HG03095 (cell line): ENCODE data around the gene NUP98.

Source experiments
- ATAC-seq: cut with Tn5 transposase; IDR thresholded peaks from one replicate; pipeline ENCODE4 v1.9.1; 2021; ENCODE audit warnings: moderate library complexity; ENCODE audit not compliant: unreplicated experiment

NUP98 gene

DNA sequence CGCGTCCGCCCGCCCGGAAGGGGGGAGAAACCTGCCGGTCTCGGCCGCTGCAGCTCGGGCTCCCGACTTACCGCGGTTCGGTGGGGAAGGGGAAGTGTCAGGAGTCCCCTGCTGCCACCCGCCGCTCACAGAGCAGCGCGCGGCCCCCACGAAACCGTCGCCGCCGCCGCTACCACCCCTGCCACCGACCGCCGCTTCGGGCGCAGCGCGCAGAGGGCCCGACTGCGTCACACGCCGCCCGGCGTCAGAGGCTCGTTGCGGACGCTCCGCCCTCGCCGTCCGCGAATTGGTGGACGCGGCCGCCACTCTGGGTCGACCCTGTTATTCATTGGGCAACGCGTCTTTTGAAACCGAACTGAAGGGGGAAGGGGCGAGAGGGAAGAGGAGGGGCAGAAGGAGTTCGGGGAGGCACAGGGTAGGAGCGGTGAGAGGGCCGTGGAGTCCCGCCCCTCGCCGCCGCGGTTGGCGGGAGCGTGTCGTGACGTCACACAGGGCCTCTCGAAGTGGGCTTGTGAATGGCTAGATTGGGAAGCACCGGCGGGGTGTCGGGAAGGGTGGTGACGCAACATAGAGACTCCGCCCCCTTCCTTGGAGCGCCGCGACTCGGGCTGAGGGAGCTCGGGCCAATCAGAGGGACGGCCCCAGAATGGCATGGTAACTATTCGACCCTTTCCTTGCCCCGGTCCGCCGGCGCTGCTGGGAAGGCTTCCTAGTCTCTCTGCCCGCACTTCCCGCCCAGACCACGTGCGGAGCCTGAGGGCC is at the start of gene NUP98:
TSS of gene NUP98 (minus strand) at position 226 of the 762 bp plus-strand sequence. CDS start 15,437 bp downstream, outside the sequence.
- peak; percentile 93 for ATAC-seq

DNA sequence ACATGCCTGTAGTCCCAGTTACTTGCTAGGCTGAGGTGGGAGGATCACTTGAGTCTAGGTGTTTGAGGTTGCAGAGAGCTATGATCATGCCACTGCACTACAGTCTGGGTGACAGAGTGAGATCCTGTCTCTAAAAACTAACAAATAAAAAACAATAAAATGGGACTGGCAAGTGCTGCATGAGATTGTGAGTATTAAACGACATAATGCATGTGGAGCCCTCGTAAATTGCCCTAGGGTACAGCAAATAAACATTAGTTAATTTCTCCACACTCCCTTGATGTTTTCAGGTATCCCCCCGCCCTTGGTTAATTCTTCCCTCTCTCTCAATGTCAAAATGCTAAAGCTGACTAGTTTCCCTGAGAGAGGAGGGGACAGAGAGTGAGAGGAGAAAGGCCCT is 48.3 kb upstream of the NUP98 start:
- no peak for ATAC-seq

DNA sequence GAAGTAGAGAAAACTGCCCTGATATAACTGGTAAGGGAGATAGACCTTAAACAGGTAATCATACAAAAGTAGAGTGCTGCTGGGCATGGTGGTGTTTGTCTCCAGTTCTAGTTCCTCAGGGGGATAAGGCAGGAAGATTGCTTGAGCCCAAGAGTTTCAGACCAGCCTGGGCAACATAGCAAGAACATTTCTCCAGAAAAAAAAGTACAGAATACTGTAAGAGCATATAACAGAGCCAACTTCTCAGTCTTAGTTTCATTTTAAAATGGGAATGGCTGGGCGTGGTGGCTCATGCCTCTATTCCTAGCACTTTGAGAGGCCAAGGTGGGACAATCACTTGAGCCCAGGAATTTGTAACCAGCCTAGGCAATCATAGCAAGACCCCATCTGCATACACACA is 47.9 kb upstream of the NUP98 start:
- no peak for ATAC-seq

DNA sequence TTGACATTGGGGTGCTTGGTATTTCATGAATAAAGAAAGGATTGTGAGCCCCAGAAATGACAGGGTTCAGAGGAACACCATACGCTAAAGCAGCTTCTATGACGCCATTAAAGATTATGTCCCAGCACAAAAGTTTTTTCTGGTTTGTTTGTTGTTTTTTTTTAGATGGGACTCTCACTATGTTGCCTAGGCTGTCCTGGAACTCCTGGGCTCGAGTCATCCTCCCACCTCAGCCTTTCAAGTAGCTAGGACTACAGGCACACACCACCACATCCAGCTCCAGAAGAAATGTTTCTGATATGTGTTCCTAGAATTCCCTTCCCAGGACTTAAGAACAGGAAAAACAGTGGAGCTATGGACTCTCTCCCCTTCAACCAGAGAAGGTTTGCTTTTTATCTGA is 46.0 kb upstream of the NUP98 start:
- no peak for ATAC-seq

DNA sequence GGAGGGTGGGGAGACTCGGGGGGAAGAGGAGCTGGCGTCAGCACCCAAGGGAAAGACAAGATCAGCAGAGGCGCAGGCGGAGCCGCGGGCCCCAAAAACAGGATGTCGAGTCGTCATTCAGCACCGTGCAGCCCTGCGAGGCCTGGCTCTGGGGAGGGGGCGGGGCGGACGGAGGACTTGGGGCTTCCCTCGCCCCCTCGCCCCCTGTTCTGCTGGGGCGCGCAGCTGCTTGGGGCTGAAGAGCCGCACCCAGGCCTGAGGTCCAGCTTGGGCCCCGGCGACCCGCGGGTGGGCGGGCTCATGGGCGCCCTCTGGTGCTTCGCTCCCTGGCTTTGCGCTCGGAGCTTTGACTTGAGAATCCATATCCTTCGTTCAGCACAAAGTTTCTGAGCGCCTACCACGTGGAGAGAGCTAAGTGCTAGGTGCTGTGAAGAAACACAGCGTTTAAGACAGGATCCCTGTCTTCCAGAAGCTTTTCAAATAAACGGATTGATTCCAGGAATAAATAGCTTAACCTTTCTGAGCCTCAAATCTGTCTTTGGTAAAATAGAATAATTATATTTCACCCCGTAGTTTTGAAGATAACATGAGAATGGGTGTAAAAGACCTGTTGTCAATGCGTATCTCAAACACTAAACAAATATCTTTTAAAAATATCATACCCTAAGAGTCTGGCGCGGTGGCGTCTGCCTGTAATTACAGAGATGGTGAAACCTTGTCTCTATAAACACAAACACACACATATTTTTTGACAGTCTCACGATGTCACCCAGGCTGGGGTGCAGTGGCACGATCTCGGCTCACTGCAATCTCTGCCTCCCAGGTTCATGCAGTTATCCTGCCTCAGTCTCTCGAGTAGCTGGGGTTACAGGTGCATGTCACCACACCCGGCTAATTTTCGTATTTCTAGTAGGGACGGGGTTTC is 44.3 kb upstream of the NUP98 start:
- peak; percentile 48 for ATAC-seq

DNA sequence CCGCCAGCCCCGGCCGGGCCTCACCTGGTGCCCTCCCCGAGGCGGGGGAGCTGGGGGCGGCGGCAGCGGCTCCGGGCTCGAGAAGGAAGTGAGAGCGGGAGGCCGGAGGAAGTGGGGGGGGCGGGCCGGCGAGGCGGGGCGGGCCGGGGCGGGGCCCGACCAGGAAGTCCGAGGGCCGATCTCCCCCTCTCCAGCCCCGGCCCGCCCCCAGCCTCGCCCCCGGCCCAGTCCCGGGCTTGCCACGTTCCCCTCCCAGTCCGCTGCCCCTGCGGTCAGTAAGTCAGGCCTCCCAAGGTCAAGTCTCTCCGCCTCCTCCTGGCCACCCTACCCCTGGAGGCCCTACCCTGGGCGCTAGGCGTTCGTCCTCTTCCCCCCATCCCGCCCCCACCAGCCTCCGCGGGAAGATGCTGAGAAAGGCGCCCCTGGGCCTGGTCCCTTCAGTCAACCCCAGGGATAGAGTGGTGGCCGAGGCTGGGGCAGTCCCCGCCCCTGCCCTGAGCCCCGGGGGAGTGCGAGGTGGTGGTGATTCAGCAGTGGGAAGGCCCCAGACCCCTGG is 43.6 kb upstream of the NUP98 start, which contains the start of gene RHOG:
TSS of gene RHOG (minus strand) at position 90 of the 556 bp plus-strand sequence. CDS start 12,821 bp downstream, outside the sequence.
- peak; percentile 32 for ATAC-seq

DNA sequence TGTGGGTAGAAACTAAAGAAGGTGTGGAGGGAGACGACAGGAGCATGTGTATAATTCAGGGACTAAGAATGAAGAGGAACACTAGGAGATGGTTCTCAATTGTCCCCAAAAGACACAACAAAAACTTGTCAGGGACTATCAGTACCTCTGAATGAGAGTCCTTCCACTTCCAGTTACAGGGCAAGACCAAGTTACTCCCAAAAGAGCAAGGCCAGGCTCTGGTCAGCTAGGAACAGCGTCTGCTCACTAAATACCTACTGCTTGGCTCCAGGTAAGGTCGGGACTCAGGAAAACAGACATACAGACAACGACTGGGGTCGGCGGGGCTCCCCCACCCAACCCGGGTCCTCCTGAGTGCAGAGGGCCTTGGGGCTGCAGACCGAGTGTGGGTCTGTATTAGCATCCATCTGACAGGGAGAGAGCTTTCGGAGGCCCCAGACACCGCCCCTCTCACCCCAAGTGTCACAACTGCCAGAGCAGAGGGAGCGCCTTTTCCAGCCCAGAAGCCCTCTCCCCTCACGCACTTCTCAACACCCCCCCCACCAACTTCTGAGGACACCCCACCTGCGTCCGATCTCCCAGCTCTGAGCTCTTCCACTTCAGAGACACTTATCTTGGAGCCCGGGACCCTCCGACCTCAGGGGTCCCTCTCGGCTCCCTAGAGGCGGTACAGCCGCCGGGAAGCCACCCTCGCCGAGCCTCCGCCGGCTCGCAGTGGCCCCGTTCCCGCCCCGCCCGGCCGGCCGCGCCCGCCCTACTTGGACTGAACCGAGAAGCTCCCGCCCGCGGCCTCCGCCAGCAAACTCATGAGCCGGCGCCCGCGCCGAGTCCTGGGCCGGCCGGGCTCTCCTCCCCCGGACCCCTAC is 42.9 kb upstream of the NUP98 start:
- no peak for ATAC-seq

DNA sequence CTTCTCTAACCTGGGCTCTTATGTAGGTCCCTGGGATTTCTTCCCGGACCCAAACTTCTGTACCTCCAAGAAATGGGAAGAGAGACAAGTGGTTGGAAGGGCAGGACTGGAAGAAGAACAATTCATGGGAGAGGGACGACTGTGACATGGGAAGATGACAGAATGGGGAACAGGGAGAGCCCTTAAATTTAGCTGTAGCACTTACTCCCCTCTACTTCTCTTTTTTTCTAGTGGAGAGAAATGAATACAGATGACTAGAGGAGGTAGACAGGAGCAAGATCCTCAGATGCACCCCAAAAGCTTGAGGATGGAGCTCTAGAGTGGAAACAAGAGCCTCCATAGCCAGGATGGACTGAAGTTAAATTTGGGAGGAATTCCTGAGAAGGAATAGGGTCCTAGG is 41.1 kb upstream of the NUP98 start:
- ATAC-seq, result no peak

DNA sequence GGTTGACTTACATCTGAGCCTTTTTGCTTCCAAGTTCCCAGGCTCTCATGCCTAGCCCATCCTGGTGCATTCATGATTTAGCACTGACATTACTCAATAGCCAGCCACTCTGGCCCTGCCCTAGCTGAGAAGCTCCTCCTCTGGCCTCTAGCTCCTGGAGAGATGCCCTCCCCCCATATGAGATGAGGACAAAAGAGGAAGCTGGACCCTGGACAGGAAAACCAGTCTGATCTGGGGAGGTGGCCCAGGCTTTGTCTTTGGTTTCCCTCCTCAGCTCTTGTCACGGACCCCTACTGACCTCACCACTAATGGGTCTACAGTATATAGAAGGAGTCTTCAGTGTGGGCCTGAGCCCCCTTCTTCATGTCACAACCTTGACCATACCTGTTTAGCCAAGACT is 40.4 kb upstream of the NUP98 start:
- ATAC-seq, result no peak

DNA sequence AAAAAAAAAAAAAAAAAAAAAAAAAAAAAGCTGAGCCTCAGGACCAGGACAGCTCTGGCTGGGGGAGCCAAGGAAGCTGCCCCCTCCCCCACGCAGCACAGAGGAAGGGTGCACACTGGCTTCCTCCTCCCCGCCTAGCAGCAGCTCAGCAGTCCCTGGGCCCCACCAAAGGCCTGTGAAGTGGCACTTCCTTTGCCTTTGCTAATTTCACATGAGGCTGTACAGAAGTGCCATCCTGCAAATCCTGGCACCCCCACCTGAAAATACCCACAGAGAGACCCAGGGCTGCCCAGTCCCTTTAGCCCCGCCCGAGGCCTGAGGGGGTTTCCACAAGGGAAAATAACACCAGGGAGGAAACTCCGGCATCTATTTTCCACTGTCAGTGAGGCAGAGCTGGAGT is 39.5 kb upstream of the NUP98 start:
- ATAC-seq, result no peak

DNA sequence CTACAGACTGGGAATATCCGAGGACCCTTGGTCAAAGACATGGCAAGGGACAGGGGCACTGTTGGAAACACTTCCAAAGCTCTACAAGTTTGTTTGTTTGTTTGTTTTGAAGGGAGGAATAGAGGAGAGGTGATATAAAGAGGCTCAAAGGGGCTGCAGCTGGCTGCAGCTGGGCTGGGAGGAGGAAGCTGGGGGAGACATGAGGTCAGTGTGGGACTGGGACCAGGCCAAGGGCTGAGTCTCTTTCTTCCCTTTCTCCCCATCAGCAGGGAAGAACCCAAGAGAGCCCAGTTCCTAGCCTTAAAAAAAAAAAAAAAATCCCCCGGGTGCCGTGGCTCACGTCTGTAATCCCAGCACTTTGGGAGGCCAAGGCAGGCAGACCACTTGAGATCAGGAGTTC is 38.4 kb upstream of the NUP98 start:
- no peak for ATAC-seq

DNA sequence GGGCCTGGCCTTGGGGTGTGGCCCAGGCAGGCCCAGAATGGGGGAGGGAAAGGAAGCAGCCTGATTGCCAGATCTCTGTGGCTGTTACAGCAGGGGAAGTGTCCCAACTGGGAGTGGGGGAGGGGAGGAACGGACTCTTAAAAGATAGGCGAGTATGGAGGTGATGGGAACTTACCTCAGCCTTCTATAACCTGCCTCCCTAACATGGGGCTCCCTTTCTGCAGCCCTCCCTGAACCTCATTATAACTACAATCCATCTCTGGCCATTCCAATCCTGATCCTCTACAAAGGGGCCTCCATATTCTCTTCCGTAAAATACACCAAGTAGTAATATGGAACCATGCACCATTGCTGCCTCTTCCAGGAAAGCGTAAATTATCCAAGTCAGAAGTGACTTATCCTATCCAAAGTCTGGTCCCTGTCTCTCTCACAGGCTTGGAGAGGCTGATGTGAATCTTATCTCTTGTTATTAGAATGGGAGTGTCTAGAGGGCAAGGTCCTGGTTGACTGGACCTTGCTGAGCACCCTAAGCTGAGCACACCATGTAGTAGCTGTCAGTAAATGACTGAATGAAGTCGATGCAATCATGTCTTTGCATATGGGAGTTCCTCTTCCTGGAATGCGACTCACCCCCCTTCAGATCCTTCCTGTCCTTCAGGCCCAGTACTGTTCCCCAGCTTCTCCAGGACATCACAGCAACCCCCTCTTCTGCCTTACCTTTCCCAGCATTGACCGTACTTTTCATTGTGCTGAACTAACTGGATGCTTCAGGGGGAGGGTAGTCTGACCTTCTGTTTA is 37.5 kb upstream of the NUP98 start:
- ATAC-seq, result no peak

DNA sequence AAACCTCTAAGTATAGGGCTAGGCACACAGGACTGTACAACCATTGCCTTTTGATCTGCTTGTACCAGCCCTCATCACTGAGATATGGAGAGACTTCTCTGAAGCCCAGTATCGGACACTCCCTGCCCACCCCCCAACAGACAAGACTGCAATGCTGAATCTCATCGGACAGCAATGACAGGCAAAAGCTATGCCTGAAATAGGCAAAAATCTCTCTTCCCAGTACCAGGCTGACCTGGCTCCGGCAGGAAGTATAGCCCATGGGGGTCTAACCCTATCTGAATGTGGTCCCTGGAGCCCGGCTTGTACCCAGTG is 37.0 kb upstream of the NUP98 start:
- no peak for ATAC-seq

DNA sequence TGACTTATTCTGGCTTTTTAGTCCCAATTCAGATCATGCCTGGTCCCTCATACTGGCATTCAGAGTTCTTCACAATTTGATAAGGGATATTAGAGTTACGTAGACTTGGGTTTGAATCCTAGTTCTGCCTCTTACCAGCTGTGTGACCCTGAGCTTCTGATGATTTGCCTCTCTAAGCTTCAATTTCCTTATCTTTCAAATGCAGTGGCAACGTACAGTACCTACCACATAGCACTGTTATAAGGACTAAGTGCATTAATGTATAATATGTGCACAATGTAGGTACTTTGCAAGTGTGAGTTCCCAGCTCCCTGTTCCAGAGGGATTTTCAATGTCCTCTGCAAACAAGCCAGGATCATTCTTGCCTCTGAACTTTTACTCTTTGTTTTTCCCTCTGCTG is 36.1 kb upstream of the NUP98 start:
- ATAC-seq, result no peak

DNA sequence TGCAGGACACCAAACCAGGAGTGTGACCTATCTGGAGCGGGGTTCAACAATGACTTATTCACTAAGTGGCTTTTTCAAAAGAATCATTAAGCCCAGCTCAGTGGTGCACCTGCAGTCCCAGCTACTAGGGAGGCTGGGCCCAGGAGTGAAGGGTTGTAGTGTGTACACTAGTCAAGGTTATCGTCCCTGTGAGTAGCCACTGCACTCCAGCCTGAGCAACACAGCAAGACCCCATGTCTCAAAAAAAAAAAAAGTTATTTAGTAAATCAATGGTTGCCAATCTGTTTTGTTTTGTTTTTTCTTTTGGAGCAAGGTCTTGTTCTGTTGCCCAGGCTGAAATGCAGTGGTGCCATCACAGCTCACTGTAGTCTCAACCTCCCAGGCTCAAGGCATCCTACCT is 35.5 kb upstream of the NUP98 start:
- no peak for ATAC-seq

DNA sequence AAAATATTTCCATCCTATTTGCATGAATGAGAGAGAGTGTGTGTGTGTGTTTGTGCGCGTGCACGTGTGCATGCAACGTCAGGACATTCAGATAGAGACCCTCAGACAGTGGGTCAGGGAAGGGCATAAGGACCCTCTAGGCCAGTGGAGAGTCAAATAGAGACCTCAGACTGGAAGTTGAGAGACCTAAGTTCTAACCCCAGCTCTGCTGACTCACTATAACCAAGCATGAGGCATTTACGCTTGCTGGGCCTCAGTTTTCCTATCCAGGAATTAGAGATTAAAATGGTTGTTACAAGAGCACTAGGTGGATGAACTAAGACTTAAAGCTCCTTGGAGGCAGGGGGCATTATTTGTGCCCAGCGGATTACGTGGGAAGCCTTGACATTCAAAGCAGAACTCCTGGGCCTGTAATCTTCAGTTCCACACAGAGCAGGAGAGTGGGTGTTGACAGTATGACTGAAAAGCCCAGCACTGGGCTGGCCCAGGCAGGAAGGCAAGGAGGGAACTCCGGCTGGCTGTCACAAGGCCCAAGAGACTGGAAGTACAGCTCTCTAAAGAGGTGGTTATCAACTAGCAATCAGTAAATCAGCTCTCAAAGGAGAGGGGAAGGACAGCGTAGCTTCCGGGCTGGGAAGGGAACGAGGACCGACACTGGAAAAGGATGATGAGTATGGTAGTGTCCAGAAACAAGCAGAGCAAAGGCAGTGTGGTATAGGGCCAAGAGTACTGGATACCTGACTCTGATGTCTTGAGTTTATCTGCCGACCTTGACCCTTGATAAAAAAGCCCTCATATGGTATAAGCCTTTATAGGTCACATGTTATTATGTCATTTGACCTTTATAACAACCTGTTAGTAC is 34.3 kb upstream of the NUP98 start:
- ATAC-seq, result no peak

DNA sequence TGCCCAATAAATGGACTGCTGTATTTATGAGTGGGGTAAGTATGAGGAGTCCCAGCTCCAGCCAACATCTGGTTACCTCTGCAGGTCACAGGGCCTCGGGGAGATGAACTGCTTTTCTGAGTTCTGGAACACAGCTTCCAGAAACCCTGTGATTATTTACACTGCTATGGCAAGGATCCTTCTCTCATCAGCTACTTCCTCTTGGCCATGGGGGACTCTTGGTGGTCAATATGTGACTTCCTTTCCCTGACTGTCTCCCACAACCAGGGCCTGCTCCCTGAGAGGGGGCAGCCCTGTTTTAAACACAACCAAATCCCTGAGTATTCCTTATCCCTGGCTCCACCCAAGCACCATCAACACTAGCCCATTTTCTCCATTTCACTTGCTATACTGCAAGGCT is 33.4 kb upstream of the NUP98 start:
- ATAC-seq, result no peak

DNA sequence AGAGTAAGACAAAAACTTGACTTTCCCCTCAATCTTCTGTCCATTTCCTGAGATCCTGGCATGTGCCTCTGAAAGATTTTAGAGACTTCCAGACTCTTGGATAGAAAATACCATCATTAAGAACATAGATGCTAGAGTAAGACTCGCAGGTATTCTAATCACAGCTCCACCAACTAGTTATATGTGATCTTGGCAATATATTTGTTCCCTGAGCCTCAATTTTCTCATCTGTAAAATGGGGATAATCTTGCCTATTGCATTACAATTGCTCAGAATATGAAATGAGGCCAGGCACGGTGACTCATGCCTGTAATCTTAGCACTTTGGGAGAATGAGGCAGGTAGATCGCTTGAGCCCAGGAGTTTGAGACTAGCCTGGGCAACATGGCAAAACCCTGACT is 32.7 kb upstream of the NUP98 start:
- ATAC-seq, result no peak
